WTC11 (cell line): ENCODE measurements around the gene SRGAP1. TPM values are rescaled to one million over a fixed set of nuclear protein-coding genes. Genes with fewer than 3 reads are reported as not detected.
"Not testable (repeated sequence)": the region's sequence is repeated elsewhere in the genome, so short reads cannot be mapped to it uniquely, and the experiment has no call there.

ENCODE experiments used
- ATAC-seq: fragments of 200-7000 bp; cut with Tn5 transposase; 2 replicates; pipeline ENCODE4 v1.10.0; 2021; ENCODE audit warnings: mild to moderate bottlenecking, moderate library complexity
- CTCF ChIA-PET: fragments of 300-600 bp; sonication (Branson Sonifier 250); formaldehyde crosslinking; loops from one replicate; lab custom pipeline; 2021; ENCODE audit warnings: antibody characterized with exemption; lab: Charles Lee
- POLR2A ChIA-PET: fragments of 350-600 bp; sonication (Branson Sonifier 250); formaldehyde crosslinking; loops from one replicate; lab custom pipeline; 2021; ENCODE audit warnings: antibody characterized with exemption; lab: Charles Lee
- DNase-seq: peaks from one replicate; pipeline ENCODE4 v3.0.0; 2021; ENCODE audit warnings: low spot score
- H3K27ac Mint-ChIP-seq: 2 replicates; pipeline ENCODE4 v1.8.0; 2021; ENCODE audit warnings: mixed read lengths
- H3K27me3 Mint-ChIP-seq: 2 replicates; pipeline ENCODE4 v1.8.0; 2021; ENCODE audit warnings: low read depth, mild to moderate bottlenecking, moderate library complexity, mixed read lengths
- H3K36me3 Mint-ChIP-seq: 2 replicates; pipeline ENCODE4 v1.8.0; 2021; ENCODE audit warnings: mixed read lengths
- H3K4me1 Mint-ChIP-seq: 2 replicates; pipeline ENCODE4 v1.8.0; 2022; ENCODE audit warnings: mixed read lengths
- H3K4me3 Mint-ChIP-seq: 2 replicates; pipeline ENCODE4 v1.8.0; 2021; ENCODE audit warnings: mild to moderate bottlenecking, moderate library complexity, mixed read lengths
- H3K9me3 Mint-ChIP-seq: 2 replicates; pipeline ENCODE4 v1.8.0; 2021; ENCODE audit warnings: mixed read lengths
- CREB1 ChIP-seq: sonication (generic); formaldehyde crosslinking; IDR thresholded peaks from 2 replicates; pipeline ENCODE4 v1.8.0; 2023; ENCODE audit warnings: mild to moderate bottlenecking, missing genetic modification reagents
- ERG ChIP-seq: fragments of 250-450 bp; sonication (Bioruptor Pico); IDR thresholded peaks from 2 replicates; pipeline ENCODE4 v1.8.0; 2021; ENCODE audit warnings: mild to moderate bottlenecking
- ESRRA ChIP-seq: sonication (generic); formaldehyde crosslinking; IDR thresholded peaks from 2 replicates; pipeline ENCODE4 v1.8.1; 2022; ENCODE audit warnings: mild to moderate bottlenecking, missing genetic modification reagents, borderline replicate concordance
- FOXJ3 ChIP-seq: sonication (generic); formaldehyde crosslinking; IDR thresholded peaks from 2 replicates; pipeline ENCODE4 v1.9.0; 2021; ENCODE audit warnings: missing genetic modification reagents, mild to moderate bottlenecking, borderline replicate concordance
- MYBL2 ChIP-seq: sonication (generic); formaldehyde crosslinking; IDR thresholded peaks from 2 replicates; pipeline ENCODE4 v1.8.1; 2023; ENCODE audit warnings: mild to moderate bottlenecking, moderate library complexity, missing genetic modification reagents
- NFATC4 ChIP-seq: fragments of 250-450 bp; sonication (Bioruptor Pico); IDR thresholded peaks from 2 replicates; pipeline ENCODE4 v1.9.0; 2021; ENCODE audit warnings: mild to moderate bottlenecking
- NFE2L1 ChIP-seq: sonication (generic); formaldehyde crosslinking; IDR thresholded peaks from 2 replicates; pipeline ENCODE4 v1.8.1; 2023; ENCODE audit warnings: missing genetic modification reagents
- NFYB ChIP-seq: sonication (generic); formaldehyde crosslinking; conservative IDR thresholded peaks from 2 replicates; pipeline ENCODE4 v1.8.0; 2022; ENCODE audit warnings: low read depth, missing genetic modification reagents
- PREB ChIP-seq: sonication (generic); formaldehyde crosslinking; IDR thresholded peaks from 2 replicates; pipeline ENCODE4 v1.8.1; 2022; ENCODE audit warnings: mild to moderate bottlenecking, missing genetic modification reagents, moderate library complexity, borderline replicate concordance
- RELA ChIP-seq: sonication (generic); formaldehyde crosslinking; IDR thresholded peaks from 2 replicates; pipeline ENCODE4 v1.8.1; 2022; ENCODE audit warnings: missing genetic modification reagents, mild to moderate bottlenecking, borderline replicate concordance
- SOX15 ChIP-seq: fragments of 250-450 bp; sonication (Bioruptor Pico); IDR thresholded peaks from 2 replicates; pipeline ENCODE4 v1.9.0; 2021; ENCODE audit warnings: mild to moderate bottlenecking
- ZNF219 ChIP-seq: sonication (generic); formaldehyde crosslinking; IDR thresholded peaks from 2 replicates; pipeline ENCODE4 v1.8.0; 2023; ENCODE audit warnings: missing genetic modification reagents, mild to moderate bottlenecking, borderline replicate concordance
- ZNF423 ChIP-seq: fragments of 250-450 bp; sonication (Bioruptor Pico); IDR thresholded peaks from 2 replicates; pipeline ENCODE4 v2.1.2; 2022; ENCODE audit warnings: mild to moderate bottlenecking, moderate library complexity
- ZSCAN18 ChIP-seq: fragments of 250-450 bp; sonication (Bioruptor Pico); IDR thresholded peaks from 2 replicates; pipeline ENCODE4 v2.1.2; 2022; ENCODE audit warnings: mild to moderate bottlenecking, moderate library complexity
- total RNA-seq: library from RNA; stranded (reverse); gene quantifications from 3 replicates; pipeline ENCODE4 v1.2.3, GENCODE V29; 2021
- TF ChIP-seq, protein P1 (sequence below): sonication (generic); formaldehyde crosslinking; IDR thresholded peaks from 2 replicates; pipeline ENCODE4 v1.8.0; 2023; ENCODE audit warnings: mild to moderate bottlenecking, missing genetic modification reagents
- TF ChIP-seq, protein P2 (sequence below): sonication (generic); formaldehyde crosslinking; IDR thresholded peaks from 2 replicates; pipeline ENCODE4 v1.8.1; 2022; ENCODE audit warnings: missing genetic modification reagents, borderline replicate concordance

The SRGAP1 gene
- total RNA-seq, 1 experiment from 2014 or later = 10.3 TPM

GRCh38 chr12:64127811-64128210, 283.3 kb downstream of the SRGAP1 start:
- CTCF ChIA-PET = interaction anchor here (0.6 kb wide), 1 partner anchor 707 kb away, joined by 3 read pairs; no protein-coding TSS in a partner anchor
- POLR2A ChIA-PET = no interaction called here
- DNase-seq = no peak
- H3K4me3 Mint-ChIP-seq = no peak overlapping the region
- H3K4me1 Mint-ChIP-seq = no peaks in the 10 kb centered on the region
- ATAC-seq = no peak
- H3K27ac Mint-ChIP-seq = no peak overlapping the region
- no peak for TF ChIP-seq ZNF423 (CRISPR knock-in tag)
- TF ChIP-seq, protein P1, sequence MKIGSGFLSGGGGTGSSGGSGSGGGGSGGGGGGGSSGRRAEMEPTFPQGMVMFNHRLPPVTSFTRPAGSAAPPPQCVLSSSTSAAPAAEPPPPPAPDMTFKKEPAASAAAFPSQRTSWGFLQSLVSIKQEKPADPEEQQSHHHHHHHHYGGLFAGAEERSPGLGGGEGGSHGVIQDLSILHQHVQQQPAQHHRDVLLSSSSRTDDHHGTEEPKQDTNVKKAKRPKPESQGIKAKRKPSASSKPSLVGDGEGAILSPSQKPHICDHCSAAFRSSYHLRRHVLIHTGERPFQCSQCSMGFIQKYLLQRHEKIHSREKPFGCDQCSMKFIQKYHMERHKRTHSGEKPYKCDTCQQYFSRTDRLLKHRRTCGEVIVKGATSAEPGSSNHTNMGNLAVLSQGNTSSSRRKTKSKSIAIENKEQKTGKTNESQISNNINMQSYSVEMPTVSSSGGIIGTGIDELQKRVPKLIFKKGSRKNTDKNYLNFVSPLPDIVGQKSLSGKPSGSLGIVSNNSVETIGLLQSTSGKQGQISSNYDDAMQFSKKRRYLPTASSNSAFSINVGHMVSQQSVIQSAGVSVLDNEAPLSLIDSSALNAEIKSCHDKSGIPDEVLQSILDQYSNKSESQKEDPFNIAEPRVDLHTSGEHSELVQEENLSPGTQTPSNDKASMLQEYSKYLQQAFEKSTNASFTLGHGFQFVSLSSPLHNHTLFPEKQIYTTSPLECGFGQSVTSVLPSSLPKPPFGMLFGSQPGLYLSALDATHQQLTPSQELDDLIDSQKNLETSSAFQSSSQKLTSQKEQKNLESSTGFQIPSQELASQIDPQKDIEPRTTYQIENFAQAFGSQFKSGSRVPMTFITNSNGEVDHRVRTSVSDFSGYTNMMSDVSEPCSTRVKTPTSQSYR (CRISPR knock-in tag) = no peak
- no peak for TF ChIP-seq NFYB
- no peak for TF ChIP-seq SOX15 (CRISPR knock-in tag)
- TF ChIP-seq PREB (CRISPR knock-in tag) = no peak
- no peak for TF ChIP-seq MYBL2 (CRISPR knock-in tag)
- TF ChIP-seq NFATC4 (CRISPR knock-in tag) = no peak
- TF ChIP-seq NFE2L1 (CRISPR knock-in tag) = no peak
- TF ChIP-seq ZSCAN18 (CRISPR knock-in tag) = no peak
- TF ChIP-seq ZNF219 (CRISPR knock-in tag) = no peak
- TF ChIP-seq, protein P2, sequence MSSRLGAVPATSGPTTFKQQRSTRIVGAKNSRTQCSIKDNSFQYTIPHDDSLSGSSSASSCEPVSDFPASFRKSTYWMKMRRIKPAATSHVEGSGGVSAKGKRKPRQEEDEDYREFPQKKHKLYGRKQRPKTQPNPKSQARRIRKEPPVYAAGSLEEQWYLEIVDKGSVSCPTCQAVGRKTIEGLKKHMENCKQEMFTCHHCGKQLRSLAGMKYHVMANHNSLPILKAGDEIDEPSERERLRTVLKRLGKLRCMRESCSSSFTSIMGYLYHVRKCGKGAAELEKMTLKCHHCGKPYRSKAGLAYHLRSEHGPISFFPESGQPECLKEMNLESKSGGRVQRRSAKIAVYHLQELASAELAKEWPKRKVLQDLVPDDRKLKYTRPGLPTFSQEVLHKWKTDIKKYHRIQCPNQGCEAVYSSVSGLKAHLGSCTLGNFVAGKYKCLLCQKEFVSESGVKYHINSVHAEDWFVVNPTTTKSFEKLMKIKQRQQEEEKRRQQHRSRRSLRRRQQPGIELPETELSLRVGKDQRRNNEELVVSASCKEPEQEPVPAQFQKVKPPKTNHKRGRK = no peak
- TF ChIP-seq CREB1 = no peak
- no peak for TF ChIP-seq RELA (CRISPR knock-in tag)
- no peak for TF ChIP-seq ERG (CRISPR knock-in tag)
- no peak for TF ChIP-seq FOXJ3
- peaks cover 15% of the 10 kb centered on the region for H3K9me3 Mint-ChIP-seq
- peaks cover 31% of the 10 kb centered on the region for H3K36me3 Mint-ChIP-seq
- no peaks in the 10 kb centered on the region for H3K27me3 Mint-ChIP-seq

GRCh38 chr12:64128366-64128765, 283.9 kb downstream of the SRGAP1 start:
- H3K36me3 Mint-ChIP-seq = peaks cover 37% of the 10 kb centered on the region
- peaks cover 20% of the 10 kb centered on the region for H3K9me3 Mint-ChIP-seq
- TF ChIP-seq ESRRA = no peak
- TF ChIP-seq, all 79 proteins: peak for 0
- no peak overlapping the region for H3K4me3 Mint-ChIP-seq
- ATAC-seq = no peak
- H3K27me3 Mint-ChIP-seq = no peaks in the 10 kb centered on the region
- no peaks in the 10 kb centered on the region for H3K4me1 Mint-ChIP-seq
- no peak for DNase-seq
- ChIA-PET POLR2A (no interaction called here), CTCF (no interaction called here)
- H3K27ac Mint-ChIP-seq = no peak overlapping the region

DNA sequence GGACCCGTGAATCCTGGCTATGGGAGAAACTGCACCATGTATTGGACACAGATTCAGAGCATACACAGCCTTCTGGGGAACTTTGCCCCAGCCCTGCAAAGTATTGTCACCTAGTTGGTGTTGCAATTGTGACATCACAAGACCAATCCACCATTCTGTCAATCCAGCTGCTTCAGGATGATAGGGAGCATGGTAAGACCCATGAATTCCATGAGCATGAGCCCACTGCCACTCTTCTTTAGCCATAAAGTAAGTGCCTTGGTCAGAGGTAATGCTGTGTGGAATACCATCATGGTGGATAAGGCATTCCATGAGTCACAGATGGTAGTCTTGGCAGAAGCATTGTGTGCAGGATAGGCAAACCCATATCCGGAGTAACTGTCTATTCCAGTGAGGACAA, 286.0 kb downstream of the SRGAP1 start:
- H3K4me3 Mint-ChIP-seq, CTCF ChIA-PET, ATAC-seq, H3K27ac Mint-ChIP-seq, H3K4me1 Mint-ChIP-seq, DNase-seq, H3K27me3 Mint-ChIP-seq, POLR2A ChIA-PET: not testable (repeated sequence)
- Mint-ChIP-seq H3K9me3 (peaks cover 40% of the 10 kb centered on the region), H3K36me3 (peaks cover 58% of the 10 kb centered on the region)

- POLR2A ChIA-PET, H3K27me3 Mint-ChIP-seq, H3K4me1 Mint-ChIP-seq, H3K4me3 Mint-ChIP-seq, CTCF ChIA-PET, DNase-seq, ATAC-seq, H3K27ac Mint-ChIP-seq: not testable (repeated sequence)
- H3K36me3 Mint-ChIP-seq = peaks cover 66% of the 10 kb centered on the region
- H3K9me3 Mint-ChIP-seq = peaks cover 48% of the 10 kb centered on the region
These were observed 287.0 kb downstream of the SRGAP1 start for GRCh38 chr12:64131456-64131855.

- H3K27ac Mint-ChIP-seq, H3K4me3 Mint-ChIP-seq, POLR2A ChIA-PET, ATAC-seq, H3K4me1 Mint-ChIP-seq, DNase-seq, CTCF ChIA-PET, H3K27me3 Mint-ChIP-seq: not testable (repeated sequence)
- peaks cover 66% of the 10 kb centered on the region for H3K36me3 Mint-ChIP-seq
- H3K9me3 Mint-ChIP-seq = peaks cover 48% of the 10 kb centered on the region
These were observed 288.2 kb downstream of the SRGAP1 start for GRCh38 chr12:64132672-64133071.
